Left forelimb (tissue), 1 donor: Measurements from ENCODE around the gene TLR10.
A peak's percentile ranks its signal among the peaks of the same experiment; 100 is the strongest.
"Not testable (repeated sequence)": the region's sequence is repeated elsewhere in the genome, so short reads cannot be mapped to it uniquely, and the experiment has no call there.

Source experiments
- DNase-seq: peaks from one replicate; pipeline ENCODE4 v3.0.0-alpha.2; 2018; ENCODE audit warnings: low spot score

Gene TLR10

GRCh38 chr4:38766940-38767339 lies 15.8 kb downstream of the TLR10 start:
- DNase-seq, result not testable (repeated sequence)

DNA sequence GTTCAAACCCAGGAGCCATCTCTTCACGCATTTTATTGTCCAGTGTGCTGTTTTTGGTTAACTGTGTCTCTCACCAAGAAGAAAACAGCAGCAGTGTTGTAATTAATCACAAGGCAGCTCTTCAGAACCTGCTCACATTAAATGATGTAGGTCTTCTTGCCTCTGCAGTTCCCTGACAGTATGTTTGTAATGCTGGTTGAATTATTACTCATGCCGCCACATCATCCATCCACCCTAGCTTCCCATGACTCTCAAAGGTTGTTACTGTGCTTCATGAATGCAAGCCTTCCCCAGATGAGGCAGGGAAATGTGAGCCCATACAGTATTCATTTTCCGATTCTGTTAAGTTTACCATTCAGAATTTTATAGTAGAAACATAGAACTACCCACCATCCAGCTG lies 17.4 kb downstream of the TLR10 start:
- DNase-seq, result no peak

DNA sequence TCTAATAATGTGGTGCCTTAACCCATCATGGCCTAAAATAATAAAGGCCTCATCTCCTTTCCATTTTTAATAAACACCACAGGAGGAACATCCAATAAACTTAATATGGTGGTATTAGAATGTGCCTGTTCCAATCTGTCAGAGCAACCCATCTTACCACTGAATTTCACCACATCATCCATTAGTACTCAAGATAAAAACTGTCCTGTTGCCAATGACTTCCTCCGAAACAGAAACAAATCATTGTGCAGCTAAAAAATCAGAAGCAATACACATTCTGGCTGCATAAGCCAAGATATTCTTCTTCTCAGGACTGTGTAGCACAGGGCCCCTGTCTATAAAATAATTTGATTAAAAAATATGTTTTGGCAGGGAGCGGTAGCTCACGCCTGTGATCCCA lies 18.5 kb downstream of the TLR10 start:
- no peak for DNase-seq

GRCh38 chr4:38762560-38762959 lies 20.2 kb downstream of the TLR10 start:
- DNase-seq, result no peak

GRCh38 chr4:38759790-38760122 lies 23.0 kb downstream of the TLR10 start:
- no peak for DNase-seq

DNA sequence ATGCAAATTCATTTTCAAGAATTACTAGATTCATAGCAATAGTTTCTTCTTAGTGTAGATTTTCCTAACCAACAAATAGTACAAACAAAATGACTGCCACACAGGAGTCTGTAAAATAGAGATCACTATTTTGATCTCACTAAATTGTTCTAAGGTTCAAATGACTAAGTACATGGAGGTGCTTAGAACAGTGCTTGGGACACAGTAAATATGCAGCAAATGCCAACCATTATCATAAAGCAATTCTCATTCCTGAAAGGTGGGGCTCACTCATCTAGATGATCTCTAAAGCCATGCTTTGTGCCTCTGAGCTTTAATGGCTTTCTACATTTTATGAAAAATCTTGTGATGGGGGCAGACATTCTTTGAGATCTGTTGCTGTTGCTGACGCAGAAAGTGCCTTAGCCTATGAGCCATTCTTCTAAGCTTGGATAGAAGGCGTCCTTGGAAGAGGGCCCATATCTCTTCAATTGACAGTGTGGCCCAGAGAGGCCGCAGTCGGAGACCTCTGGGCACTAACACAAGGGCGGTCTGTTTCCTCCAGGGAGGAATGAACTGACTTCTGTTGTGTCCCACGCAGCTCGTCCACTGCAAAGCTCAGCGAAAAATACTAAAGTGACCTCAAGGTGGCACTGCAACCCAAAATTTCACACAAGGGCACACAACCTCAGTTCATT lies 23.5 kb downstream of the TLR10 start:
- DNase-seq, result no peak

DNA sequence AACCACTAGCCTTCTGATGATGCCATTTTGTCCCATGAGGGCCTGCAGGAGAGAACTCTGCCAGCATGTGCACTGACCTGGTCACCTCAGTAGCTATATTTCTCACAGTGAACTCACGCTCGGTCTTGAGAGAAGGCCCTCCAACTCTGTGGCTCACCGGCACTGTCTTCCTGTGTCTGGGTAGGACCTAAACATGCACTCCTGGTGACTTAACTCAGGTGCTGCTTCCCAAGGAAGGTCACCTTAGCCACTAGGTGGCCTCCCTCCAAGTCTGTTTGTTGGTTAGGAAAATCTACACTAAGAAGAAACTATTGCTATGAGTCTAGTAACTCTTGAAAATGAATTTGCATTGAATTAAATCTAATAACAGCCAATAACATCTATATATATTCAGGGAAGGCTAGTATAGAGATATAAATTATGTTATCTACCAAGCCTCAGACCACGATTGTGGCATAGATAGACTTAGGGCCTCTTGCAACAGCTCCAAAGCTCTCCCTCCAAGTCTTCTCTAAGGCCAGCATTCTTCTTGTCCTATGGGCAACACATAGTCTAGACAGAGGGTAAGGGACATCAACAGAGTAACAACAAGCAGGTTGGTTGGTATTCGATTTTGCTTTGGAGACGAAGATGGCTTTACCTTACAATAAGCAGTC lies 24.7 kb downstream of the TLR10 start:
- no peak for DNase-seq

DNA sequence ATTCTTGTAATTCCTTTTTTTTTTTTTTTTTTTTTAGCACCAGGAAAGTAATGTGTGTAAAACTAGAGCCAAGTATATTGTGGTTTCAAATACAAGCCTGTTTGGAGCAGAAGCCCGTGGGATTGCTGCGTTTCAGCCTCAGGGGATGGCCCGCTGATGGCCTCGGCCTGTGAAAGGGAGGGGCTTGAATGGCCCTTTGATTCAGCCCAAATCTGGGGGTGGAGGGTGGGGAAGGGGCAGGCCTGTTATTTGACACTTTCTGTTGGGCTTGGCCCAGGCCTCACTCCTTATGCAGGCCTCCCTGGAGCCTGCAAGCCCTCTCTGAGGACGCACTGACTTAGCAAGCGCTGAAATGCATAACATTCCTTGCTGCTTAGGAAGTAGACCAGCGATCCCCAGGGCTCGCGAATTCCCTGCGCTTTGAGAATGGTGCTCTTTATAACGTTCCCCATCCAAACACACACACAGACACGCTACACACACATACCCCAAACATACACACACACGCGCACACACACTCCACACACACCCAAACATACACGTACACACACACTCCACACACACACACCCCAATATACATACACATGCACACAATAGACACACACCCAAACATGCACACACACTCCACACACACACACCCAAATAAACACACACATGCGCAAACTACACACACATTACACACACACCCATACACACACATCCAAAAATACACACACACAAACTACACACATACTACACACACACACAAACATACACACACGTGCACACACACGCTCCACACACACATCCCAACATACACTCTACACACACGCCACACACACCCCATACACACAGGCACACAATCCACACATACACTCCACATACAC lies 29.6 kb downstream of the TLR10 start:
- DNase-seq, result peak; percentile 90

DNA sequence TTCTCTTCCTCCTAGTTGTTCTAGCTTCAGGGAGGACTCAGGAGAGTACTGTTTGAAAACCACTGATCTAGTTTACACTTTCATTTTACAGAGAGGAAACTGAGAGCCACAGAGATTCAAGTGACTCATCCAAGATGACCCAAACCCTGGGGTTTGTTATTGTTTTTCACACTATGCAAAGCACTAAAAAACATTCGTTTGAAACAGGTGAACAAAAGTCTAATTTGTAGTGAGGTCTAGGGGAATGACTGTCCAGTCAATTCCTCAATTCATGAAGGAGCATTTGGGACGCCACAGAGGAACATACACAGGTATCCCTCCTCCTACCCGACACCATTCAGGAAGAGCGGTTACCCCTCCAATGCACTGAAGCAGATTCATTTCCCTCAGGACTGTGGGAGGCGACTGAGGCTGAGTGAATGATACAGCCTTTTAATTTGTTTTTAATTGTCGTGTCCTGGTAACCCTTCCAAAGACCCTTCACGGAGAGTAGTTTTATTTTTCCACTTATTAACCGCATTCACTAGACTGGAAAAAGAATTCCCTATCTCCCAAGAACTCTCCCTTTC lies 30.3 kb downstream of the TLR10 start:
- DNase-seq, result no peak

DNA sequence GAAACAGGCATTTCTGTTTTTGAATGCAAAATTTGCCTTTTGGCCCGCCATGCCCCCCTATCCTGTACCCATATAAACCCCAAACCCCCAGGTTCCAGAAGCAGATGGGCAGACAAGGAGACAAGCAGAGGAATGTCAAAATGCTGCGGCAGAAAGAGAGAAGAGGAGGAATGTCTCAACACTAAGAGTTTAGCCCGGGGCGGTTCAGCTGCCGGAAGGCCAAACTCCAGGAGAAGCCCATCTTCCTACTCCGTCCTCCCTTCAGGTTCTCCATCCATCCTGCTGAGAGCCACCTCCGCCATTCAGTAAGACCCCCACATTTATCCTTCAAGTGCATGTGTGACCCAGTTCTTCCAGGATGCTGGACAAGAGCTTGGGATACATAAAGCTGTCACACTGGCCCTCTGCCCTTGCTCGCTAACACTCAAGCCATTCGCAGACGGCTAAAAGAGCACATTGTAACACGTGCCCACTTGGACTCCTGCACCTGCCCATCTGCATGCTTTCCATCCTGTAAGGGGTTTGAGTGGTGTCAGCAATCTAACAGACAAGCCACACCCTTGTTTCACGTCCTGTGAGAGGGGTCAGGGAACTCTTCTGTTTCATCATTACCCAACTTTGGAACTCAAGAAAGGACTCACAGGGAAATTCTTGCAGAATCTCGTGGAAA lies 31.3 kb downstream of the TLR10 start:
- DNase-seq, result no peak

GRCh38 chr4:38749336-38749735 lies 33.5 kb downstream of the TLR10 start:
- DNase-seq, result no peak

GRCh38 chr4:38747629-38748028 lies 35.2 kb downstream of the TLR10 start:
- no peak for DNase-seq

DNA sequence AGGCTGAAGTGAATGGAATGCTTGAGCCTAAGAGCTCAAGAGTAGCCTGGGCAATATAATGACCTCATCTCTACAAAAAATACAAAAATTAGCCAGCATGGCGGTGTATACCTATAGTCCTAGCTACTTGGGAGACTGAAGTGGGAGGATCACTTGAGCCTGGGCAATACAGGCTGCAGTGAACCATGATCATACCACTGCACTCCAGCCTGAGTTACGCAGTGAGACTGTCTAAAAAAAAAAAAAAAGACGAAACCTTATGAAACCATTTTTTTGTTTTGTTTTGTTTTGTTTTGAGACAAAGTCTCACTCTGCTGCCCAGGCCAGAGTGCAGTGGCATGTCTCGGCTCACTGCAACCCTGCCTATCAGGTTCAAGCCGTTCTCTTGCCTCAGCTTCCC lies 36.9 kb downstream of the TLR10 start:
- no peak for DNase-seq

DNA sequence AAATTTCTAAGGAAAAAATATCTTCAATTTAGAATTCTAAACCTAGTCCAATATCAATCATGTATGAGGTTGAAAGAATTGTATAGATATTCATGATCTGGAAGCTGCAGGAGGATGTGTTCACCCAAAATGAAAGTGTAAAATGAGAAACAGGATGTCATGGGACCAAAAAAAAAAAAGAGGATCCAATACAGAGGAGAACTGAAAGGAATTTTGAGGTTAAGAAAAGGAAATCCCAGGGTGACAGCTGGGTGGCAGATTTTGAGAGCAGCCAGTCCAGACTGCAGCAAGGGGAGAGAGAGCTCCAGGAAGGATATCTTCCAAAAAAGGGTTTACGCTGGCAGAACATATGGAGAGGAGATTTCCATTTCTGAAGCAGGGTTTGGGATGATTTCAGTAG lies 38.9 kb downstream of the TLR10 start:
- DNase-seq, result no peak

DNA sequence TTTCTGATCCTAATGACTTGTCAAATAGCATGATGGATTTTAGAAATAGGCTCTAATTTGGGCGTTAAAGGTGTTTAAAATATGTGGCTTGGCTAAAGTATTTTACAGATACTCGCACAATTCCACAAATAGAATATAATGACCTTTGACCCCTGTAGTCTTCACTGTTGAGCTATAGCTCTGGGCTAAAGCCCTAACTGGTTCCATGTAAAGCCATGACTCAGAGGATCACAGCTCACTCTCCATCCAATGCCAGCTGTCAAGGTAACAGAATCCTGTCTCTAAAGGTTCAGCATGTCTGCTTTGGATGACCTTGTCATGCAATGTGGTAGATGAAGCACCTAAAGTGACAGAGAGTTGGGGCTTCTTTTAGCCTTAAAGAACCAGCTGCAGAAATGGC lies 42.5 kb downstream of the TLR10 start:
- no peak for DNase-seq

- no peak for DNase-seq
Measured at GRCh38 chr4:38738940-38739803, 43.6 kb downstream of the TLR10 start.

DNA sequence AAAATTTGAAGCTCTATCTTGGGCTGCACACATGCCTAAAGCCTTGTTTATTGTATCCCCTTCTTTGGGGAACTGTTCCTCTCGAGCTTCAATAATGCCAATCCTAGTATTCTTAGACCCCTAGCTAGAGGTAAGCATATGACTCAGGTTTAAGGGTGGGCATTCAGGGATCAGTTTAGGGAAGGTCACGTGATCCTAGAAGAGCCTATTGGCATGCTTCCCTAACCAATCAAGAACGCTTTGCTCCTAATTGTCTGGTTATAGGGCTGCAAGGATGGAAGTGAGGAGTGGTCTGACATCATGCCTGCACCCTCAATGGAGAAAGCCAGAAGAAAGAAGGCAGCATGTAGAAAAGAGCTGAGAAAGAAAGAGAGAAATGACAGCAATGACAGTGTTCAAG lies 46.9 kb downstream of the TLR10 start:
- no peak for DNase-seq

GRCh38 chr4:38734911-38735310 lies 47.9 kb downstream of the TLR10 start:
- no peak for DNase-seq

GRCh38 chr4:38734446-38734845 lies 48.3 kb downstream of the TLR10 start:
- DNase-seq, result no peak

- no peak for DNase-seq
Measured at GRCh38 chr4:38733663-38734062, 49.1 kb downstream of the TLR10 start.
